Sigmoid colon (tissue), 4 donors: ENCODE results near the gene CCDC91.

Experiments
- CTCF ChIP-seq, 4 experiments: fragments of 450-650 bp in 3 of 4; fragments of 200-600 bp in 1 of 4; IDR thresholded peaks; one replicate each; pipeline ENCODE4 v1.5.1; 2016 to 2019; ENCODE audit warnings: antibody characterized with exemption in 4 of 4, mild to moderate bottlenecking in 3 of 4, moderate library complexity in 2 of 4
- EP300 ChIP-seq, 4 donors: sonication (generic); formaldehyde crosslinking; IDR thresholded peaks; one replicate each; pipeline ENCODE4 v1.6.1; 2017; ENCODE audit warnings: antibody characterized with exemption in 4 of 4
- POLR2A ChIP-seq, 2 donors: fragments of 450-650 bp; IDR thresholded peaks; one replicate each; pipeline ENCODE4 v1.6.1; 2016; ENCODE audit warnings: antibody characterized with exemption in 2 of 2, mild to moderate bottlenecking in 2 of 2, moderate library complexity in 2 of 2

DNA sequence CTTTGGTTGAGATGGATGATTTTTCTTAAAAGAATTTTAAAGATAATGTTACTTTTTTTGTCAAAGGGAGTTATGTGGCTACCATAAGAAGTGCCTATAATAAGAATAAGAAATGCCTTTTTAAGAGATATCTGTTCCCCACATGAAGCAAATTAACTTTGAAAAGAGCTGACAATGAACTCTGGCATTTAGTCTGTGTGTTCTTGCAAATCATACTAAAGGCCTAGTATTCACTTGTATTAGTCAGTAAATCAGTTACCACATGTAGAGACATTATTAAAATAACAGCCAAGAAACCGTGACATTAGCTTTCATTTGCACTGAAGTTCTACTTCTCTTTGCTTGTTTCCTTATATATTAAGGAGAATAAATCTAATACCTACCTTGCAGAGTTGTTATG, 296.3 kb downstream of the CCDC91 start:
- TF ChIP-seq CTCF (IDR thresholded peaks at IDR 0.05) (no peak), POLR2A (IDR thresholded peaks at IDR 0.05) (no peak), EP300 (IDR thresholded peaks at IDR 0.05) (no peak)
